Measurements from ENCODE around the gene NNMT. TPM values are rescaled to one million over a fixed set of nuclear protein-coding genes. Genes with fewer than 3 reads are reported as not detected.

NNMT gene
- total and polyA plus RNA-seq, 2 donors from 2014 or later = 91.9 to 1,451 TPM

DNA sequence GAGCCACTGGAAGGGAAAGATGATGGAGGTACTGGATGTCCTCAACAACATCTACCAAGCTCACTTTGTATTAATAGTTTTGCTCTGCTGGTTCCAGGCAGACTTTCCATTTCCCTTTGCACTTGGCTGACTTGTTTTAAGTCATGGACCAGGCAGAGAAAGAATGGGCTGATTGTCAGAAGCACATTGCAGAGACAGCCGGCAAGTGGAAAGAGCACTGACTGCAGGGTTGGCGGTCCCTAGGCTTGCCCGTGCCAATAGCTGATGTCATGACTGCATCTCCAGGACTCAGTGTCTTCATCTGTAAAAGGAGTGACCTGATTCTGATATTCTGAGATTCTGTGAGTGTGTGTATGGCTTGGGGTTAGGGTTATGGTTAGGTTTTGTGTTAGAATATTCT is 20.9 kb upstream of the NNMT start:
- H3K4me3 ChIP-seq (ENCODE audit: low read length in 3 of 3) = no peak overlapping the region
- no peak overlapping the region for H3K27ac ChIP-seq (ENCODE audit: low read depth in 2 of 2, low read length in 2 of 2)
- H3K36me3 ChIP-seq (ENCODE audit: control insufficient read depth in 2 of 3, insufficient read depth in 3 of 3, low read length in 3 of 3) = no peaks in the 10 kb centered on the region
- no peak for TF ChIP-seq CTCF (IDR thresholded peaks at IDR 0.05; ENCODE audit: borderline replicate concordance, extremely low read depth, insufficient read depth)
- no peak for FAIRE-seq
- H3K9ac ChIP-seq (ENCODE audit: low read length in 3 of 3) = no peak overlapping the region
- no peak for DNase-seq
- no peaks in the 10 kb centered on the region for H3K27me3 ChIP-seq (ENCODE audit: control insufficient read depth, insufficient read depth, low read length)
- H3K9me3 ChIP-seq (ENCODE audit: control insufficient read depth in 2 of 3, insufficient read depth in 1 of 3, low read length in 3 of 3) = no peaks in the 10 kb centered on the region
- intact Hi-C loops (cut with DNase I) = no loop called here
- no peaks in the 10 kb centered on the region for H3K4me1 ChIP-seq (ENCODE audit: control insufficient read depth in 2 of 3, insufficient read depth in 2 of 3, low read depth in 1 of 3, low read length in 3 of 3)

DNA sequence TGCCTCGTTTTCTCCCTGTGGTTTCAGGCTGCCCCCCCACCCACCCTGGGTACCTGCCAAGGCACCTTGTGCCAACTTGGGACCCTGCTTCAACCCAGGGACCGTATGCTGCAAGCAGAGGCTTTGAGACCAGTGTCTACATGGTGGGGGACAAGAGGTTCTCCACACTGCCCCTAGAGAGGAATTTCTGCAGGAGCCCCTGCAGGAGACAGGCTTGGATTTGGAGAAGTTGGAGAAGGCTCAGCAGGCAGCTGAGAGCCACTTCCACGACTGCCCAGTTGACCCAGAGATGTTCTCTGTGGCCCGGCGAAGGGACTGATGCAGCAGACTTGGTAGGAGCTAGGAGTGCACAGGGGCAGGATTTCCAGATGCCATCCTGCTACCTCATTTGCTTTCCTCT is 20.1 kb upstream of the NNMT start:
- no peak overlapping the region for H3K9ac ChIP-seq (ENCODE audit: low read length in 3 of 3)
- no peaks in the 10 kb centered on the region for H3K36me3 ChIP-seq (ENCODE audit: control insufficient read depth in 2 of 3, insufficient read depth in 3 of 3, low read length in 3 of 3)
- no peaks in the 10 kb centered on the region for H3K9me3 ChIP-seq (ENCODE audit: control insufficient read depth in 2 of 3, insufficient read depth in 1 of 3, low read length in 3 of 3)
- FAIRE-seq = no peak
- H3K27me3 ChIP-seq (ENCODE audit: control insufficient read depth, insufficient read depth, low read length) = no peaks in the 10 kb centered on the region
- no peak overlapping the region for H3K4me3 ChIP-seq (ENCODE audit: low read length in 3 of 3)
- no peak for DNase-seq
- H3K4me1 ChIP-seq (ENCODE audit: control insufficient read depth in 2 of 3, insufficient read depth in 2 of 3, low read depth in 1 of 3, low read length in 3 of 3) = peaks cover 0 to 3% (median 0%) of the 10 kb centered on the region in 3 donors
- H3K27ac ChIP-seq (ENCODE audit: low read depth in 2 of 2, low read length in 2 of 2) = no peak overlapping the region
- intact Hi-C loops (cut with DNase I) = no loop called here
- no peak for TF ChIP-seq CTCF (IDR thresholded peaks at IDR 0.05; ENCODE audit: borderline replicate concordance, extremely low read depth, insufficient read depth)

- no peak for DNase-seq
- H3K4me3 ChIP-seq (ENCODE audit: low read length in 3 of 3) = no peak overlapping the region
- no peak overlapping the region for H3K27ac ChIP-seq (ENCODE audit: low read depth in 2 of 2, low read length in 2 of 2)
- no peaks in the 10 kb centered on the region for H3K27me3 ChIP-seq (ENCODE audit: control insufficient read depth, insufficient read depth, low read length)
- H3K9ac ChIP-seq (ENCODE audit: low read length in 3 of 3) = no peak overlapping the region
- no peaks in the 10 kb centered on the region for H3K36me3 ChIP-seq (ENCODE audit: control insufficient read depth in 2 of 3, insufficient read depth in 3 of 3, low read length in 3 of 3)
- FAIRE-seq = no peak
- intact Hi-C loops (cut with DNase I) = no loop called here
- no peak for TF ChIP-seq CTCF (IDR thresholded peaks at IDR 0.05; ENCODE audit: borderline replicate concordance, extremely low read depth, insufficient read depth)
- H3K4me1 ChIP-seq (ENCODE audit: control insufficient read depth in 2 of 3, insufficient read depth in 2 of 3, low read depth in 1 of 3, low read length in 3 of 3) = peaks cover 0 to 3% (median 0%) of the 10 kb centered on the region in 3 donors
- H3K9me3 ChIP-seq (ENCODE audit: control insufficient read depth in 2 of 3, insufficient read depth in 1 of 3, low read length in 3 of 3) = no peaks in the 10 kb centered on the region
Measured at GRCh38 chr11:114277637-114278341, 18.4 kb upstream of the NNMT start.
